SK-N-SH (cell line): ENCODE results near the gene TCN2.
"Not testable (repeated sequence)": the region's sequence is repeated elsewhere in the genome, so short reads cannot be mapped to it uniquely, and the experiment has no call there.

Experiments used
- CTCF ChIP-seq: fragments of 200-600 bp; sonication (generic); IDR thresholded peaks from 2 replicates; pipeline ENCODE4 v1.6.1; 2017; ENCODE audit warnings: antibody characterized with exemption, mild to moderate bottlenecking, moderate library complexity
- POLR2AphosphoS5 ChIP-seq: IDR thresholded peaks from 2 replicates; pipeline ENCODE4 v1.6.1; 2012; ENCODE audit warnings: low read depth, low read length
- REST ChIP-seq: IDR thresholded peaks from 2 replicates; pipeline ENCODE4 v1.6.1; 2012; ENCODE audit warnings: mild to moderate bottlenecking, low read depth, low read length, moderate library complexity
- RFX5 ChIP-seq: IDR thresholded peaks from 2 replicates; pipeline ENCODE4 v1.6.1; 2012; ENCODE audit warnings: mild to moderate bottlenecking, improper control_type of control experiment, low read length
- TEAD4 ChIP-seq: IDR thresholded peaks from 2 replicates; pipeline ENCODE4 v1.4.0; 2012; ENCODE audit warnings: mild to moderate bottlenecking, borderline replicate concordance; ENCODE audit not compliant: insufficient read depth
- TF ChIP-seq, protein P1 (sequence below): fragments of 150-350 bp; IDR thresholded peaks from 2 replicates; pipeline ENCODE4 v1.6.1; 2017; ENCODE audit warnings: antibody characterized with exemption, low read length, low read depth, borderline replicate concordance

- not testable (repeated sequence) for TF ChIP-seq CTCF, RFX5, REST, POLR2AphosphoS5, TEAD4
- TF ChIP-seq, protein P1, sequence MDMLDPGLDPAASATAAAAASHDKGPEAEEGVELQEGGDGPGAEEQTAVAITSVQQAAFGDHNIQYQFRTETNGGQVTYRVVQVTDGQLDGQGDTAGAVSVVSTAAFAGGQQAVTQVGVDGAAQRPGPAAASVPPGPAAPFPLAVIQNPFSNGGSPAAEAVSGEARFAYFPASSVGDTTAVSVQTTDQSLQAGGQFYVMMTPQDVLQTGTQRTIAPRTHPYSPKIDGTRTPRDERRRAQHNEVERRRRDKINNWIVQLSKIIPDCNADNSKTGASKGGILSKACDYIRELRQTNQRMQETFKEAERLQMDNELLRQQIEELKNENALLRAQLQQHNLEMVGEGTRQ, result not testable (repeated sequence)
Measured at GRCh38 chr22:30619909-30620308, 12.9 kb downstream of the TCN2 start.
